Left renal pelvis (tissue), 4 donors: ENCODE measurements around the gene CAPN13. TPM values are rescaled to one million over a fixed set of nuclear protein-coding genes. Genes with fewer than 3 reads are reported as not detected.

Source experiments
- DNase-seq, 4 donors: peaks; one replicate each; pipeline ENCODE4 v3.0.0-alpha.2; 2013; ENCODE audit warnings: low read depth in 4 of 4, low spot score in 3 of 4
- polyA plus RNA-seq, 4 donors: library from polyadenylated mRNA; unstranded; fragments of 120-200 nt; gene quantifications; one replicate each; pipeline ENCODE4 v1.2.1, GENCODE V29; 2013; ENCODE audit not compliant: insufficient read length in 4 of 4

Gene CAPN13
- polyA plus RNA-seq, 4 donors = 0.16 to 3.6 (median 1.9) TPM

DNA sequence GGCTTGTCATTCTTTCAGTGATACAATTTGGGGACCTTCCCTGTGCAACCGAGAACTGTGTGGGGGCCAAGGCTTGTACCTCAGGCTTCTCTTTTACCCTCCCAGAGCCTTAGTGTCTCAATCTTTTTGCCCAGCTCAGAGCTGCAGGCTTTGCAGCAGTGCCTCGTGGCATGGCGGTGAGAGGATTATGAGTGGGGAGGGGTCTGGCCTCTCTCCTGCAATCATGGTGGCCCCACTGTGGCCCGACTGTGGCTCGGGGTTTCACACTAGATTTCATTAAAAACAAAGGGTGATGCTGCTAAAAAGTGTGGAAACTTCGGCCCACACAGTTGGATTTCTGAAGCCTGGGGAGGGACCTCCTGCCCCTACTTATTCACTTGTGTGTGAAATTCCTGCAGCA lies 75.5 kb downstream of the CAPN13 start:
- no peak for DNase-seq

DNA sequence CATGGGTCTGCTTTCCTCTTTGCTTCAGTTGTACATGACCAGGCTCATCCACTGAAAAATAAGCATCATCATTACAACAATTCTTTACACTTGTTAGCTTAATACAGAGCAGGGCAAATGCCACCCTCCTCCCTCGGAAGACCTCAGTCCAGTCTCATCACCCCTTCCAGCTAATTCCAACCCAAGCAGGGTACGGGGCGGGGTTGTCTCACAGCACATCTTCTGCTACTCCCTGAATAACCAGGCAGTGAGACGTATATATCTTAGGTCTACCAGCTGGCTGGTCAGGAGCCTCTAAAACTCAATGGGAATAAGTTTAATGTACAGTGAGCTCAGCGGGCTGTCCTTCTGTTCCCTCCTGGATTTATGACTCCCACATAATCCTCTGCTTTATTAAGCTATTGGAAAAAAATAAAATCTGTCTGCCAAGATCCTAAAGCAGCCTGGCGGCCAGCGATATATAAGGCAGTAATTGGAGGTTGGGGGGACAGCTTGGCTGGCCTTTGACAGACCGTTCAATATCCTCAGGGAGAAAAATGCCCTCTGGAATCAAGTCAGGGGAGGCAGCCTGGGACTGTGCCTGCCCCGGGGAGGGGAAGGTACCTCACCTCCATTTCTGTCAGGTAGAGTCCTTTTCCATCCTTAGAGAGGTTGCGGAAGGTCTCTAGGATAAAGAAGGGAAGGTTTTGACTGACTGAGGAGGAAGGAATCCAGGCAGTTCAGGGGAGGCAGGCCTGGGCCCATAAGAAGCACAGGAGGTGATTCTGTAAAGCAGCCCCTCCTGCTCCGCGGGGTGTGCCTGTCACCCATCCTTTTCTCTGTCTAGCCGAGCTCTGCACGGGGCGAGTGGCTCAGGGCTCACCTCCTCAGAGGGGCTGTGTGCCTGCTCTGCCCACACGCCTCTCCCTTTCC lies 76.3 kb downstream of the CAPN13 start:
- no peak for DNase-seq

DNA sequence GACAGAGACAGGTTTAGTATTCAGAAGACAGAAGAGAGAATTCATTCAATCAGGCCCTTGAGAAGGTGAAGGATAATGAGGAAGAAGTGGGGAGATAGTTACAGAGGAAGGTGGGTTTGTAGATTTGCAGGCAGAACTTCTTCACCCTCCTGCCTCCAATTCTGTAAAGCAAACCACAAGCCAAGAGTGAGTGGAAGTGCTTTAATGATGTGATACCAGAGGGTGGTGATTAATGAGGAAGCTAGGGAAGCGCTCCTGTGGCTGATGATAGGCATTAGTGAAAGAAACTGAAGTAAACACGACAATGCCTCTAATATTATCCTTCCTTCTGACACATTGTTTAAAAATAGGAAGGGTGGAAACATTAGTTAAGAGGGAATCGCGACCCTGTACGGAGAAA lies 78.2 kb downstream of the CAPN13 start:
- no peak for DNase-seq

DNA sequence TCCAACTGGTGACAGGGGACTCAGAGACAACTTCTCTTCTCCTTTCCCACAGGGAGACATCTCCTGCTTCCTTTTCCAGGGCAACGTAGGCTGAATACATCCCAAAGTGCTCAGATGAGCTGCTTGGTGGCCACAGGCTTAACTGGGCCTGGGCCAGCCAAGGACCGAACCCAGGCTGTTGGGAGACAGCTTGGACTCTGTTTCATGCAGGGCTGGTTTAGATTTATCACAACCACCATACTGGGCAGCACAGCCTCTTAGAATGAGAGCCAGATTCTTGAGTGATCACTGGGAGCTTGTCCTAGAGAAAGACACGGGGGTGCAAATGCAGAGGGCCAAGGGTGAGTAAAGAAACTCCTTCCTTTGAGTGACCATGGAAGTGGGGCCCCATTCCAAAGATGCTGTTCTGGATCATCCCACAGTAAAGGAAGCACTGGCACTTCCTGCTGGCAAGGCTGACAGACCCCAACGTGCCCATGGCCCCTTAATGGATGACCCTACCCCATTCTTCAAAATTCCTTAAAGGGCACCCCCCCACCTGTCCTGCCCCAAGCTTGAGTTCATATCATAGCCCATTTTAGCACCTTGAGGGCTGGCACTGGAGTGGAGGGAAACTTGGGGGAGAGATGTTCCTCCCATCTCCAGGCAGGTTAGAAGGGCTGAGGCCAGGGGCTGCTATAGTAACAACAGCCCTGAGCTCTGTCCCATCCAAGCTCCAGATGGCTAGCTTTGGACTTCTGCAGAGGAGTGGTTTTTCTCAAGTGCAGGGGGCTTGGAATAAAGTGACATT lies 84.1 kb downstream of the CAPN13 start:
- no peak for DNase-seq

DNA sequence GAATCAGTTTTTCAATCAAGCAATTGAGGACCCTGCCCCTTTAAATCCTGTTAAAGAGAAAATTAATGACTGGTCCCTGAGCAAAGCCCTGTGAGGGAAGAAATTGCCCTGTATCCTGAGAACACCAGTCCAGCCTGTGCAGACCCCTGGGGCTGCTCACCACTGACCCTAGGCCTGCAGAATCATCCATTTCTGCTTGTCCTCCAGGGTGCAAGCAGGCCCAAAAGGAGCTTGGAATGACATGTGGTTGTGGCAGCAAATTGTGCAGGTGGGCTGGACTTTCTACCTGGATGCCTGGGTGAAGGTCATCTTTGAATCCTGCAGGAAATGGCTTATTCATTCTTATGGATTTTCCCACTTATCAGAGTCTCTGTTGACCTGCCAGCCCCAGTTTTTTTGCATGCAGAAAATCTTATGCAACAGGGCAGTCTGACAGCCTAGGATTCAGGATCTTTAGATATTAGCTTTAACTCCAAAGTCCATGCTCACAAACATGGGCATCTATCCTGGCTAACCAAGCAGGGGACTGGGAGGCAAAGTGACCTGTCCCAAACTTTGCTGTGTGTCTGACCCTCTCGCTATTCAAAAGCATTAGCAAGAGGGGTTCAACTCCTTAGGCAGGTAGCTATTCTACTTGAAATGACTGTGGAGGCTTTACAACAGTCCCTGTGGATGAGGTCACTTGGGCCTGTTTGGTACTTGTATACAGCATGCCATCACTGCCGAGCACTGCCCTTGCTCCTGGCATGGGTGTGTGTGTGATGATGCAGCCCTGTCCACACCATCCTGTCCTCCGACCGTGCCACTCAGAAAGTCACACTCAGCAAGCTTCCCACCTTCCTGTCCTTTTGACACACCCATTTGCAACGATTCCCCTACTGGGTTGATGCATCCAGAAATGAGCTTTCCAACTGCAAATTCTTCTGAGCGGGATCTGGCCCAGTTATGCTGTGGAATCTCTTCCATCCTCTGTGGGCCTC lies 85.3 kb downstream of the CAPN13 start:
- DNase-seq = no peak

DNA sequence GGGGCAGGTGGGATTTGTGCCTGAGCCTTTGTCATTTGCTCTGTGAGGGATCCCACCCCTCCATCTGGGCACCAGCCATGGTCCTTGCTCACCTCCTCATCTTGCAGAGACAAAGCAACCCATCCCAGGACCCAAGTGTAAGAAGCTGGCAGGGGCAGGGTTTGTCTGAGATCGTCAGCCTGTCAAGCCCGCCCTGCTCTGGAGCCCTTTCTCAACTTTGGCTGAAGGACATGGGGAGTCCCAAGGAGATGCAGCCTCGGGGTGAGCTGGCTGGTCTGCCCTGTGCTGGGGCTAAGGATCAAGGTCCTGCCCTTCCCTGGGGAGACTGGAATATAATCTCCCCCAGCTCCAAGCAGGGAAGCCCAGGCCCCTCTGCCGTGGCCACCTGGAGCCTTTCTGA lies 86.0 kb downstream of the CAPN13 start:
- no peak for DNase-seq

DNA sequence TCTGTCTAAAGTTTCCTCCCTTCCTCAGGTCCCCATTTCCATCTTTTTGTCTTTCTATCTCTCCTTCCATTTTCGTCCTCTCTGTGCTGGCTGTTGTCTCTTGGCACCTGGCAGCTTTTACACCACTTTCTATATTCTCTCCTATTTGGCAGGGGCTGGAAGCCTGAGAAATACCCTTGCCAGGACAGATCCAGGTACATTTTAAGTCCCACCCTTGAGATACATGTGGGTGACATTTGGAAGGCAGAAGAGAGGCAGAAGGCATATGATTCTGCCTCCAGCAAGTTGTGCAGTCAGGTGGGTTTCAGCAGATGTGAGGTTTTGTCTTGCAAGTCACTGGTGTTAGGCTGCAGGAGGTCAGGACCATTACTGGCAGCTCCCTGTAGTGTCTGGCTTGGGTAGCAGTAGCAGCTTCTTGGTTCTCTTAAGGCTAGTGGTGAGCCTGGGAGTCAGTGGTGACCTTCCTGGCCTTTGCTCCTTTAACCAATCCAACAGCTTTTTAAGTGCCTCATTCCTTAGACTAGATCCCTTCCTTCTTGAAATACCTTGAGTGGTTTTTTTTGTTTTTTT lies 90.1 kb downstream of the CAPN13 start:
- no peak for DNase-seq

DNA sequence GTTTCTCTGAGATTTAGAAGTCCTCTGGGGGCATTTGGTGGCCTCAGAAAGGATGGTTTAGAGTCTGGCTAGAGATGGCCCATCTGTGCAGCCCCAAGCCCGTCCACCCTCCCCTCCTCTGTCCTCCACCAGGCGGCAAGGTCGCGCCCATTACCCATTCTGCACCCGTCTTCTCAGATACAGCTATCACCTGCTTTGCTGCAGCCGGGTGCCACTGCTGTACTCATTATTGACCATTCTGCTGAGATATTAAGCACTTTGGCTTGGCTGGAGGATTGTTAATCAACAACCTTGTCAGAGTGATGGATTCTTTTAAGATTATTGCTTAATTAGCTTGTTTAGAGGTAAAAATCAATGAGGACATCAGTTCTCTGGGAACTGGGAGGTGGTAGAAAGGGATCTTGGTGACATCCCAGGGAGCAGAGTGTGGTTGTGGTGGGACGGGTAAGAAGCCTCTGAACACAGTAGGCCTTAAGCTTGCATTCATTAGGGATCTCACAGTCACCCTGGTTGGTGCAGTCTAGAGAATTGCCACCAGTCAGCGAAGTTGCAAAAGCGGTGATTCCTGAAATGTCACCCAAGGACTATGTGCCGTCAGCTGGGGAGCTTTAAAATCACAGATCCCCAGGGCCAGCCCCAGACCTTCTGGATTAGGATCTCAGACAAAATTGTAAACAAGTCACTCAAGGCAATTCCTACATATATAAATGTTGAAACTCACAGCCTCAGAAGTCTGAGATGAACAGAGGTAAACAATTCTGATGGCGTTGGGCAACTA lies 90.9 kb downstream of the CAPN13 start:
- no peak for DNase-seq

DNA sequence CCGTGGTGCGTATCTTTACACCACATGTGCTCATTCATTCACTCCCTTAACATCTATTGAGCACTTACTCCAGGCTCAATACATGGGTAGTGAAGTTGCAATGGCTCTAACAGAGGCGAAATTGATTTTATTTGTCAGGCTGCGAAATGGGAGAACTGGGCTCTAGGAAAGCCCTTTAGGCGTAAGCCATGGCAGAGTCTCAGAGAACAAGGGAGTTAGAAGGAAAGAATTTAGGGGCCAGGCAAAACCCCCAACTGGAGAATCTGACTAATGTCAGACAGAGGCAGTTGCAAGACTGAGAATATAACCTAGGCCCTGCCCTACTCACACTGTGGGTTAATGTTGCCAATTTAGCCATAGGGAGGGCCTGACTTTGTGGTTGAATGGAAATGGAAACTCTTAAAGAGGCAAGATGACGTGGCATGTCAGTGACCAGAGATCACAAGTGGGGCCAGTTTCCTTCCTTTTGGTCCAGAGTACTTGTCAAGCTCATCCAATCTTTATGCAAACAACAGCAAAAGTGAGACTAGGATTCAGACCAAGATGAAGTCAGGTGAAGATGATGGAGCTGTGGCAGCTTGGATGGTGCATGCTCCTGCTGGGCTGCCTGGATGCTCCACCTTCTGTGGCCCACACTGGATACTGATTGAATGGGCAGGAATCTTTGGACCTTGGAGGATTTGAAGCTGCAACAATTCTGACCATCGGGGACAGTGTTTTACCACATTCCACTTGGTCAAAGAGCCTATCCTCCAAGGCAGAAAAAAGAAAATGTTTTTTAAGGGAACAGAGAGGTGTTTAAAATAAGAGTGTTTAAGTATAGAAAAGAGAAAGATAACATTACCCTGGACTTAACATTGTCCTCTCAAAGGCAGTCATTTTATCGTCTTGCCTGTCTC lies 92.2 kb downstream of the CAPN13 start:
- no peak for DNase-seq

DNA sequence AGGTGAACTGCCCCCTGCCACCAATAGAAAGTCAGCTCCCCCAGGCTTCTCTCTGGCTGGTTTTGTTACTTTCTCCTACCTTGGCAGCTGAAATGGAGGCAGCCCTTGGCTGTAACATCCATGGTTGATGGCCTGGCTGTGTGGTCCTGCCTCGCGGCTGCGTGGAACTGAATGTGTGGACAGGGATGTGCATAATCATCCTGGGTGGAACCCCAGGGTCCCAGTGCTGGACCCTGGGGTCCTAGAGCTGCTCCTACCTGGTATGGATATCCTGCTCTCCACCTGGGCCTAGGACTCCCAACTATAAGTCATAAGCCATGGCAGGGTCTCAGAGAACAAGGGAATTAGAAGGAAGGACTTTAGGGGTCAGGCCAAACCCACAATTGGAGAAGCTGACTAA lies 93.5 kb downstream of the CAPN13 start:
- no peak for DNase-seq

DNA sequence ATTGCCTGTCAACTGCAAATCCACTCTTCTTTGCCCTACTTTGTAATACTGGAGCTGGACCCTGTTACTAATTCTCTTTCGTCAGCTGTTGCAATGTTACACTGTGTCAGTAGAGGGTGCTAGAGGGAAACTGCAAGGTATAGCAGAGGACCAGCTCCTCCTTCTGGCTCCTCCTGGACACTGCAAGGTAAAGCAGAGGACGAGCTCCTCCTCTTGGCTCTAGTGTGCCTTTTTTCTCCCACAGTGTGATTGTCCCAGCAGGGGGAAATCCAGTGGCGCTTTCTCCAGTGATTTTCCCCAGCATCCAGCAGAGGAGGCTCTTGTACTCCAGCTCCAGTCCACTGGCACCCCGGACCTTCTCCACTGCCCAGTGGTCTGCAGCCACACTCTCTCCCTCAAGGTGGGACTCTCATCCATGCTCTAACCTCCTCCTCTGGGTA lies 95.6 kb downstream of the CAPN13 start:
- peak; percentile 41 to 68 (median 62) for DNase-seq

DNA sequence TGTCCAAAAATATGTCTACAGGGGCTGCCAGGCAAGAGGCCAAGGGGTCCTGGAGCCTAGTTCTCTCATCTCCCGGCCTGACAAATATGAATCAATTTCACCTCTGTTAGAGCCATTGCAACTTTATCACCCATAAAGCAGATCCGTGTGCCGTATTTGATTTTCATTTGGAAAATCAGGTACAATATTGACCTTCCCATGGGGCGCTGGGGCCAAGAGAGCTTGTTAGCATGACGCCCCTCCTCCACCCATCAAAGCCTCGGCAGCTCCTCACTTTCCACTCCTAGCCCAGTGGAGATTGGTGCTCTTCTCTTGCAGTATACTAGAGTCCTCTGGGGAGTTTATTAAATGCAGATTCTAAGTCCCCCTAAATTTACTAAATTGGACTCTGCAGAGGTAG lies 96.8 kb downstream of the CAPN13 start:
- no peak for DNase-seq

DNA sequence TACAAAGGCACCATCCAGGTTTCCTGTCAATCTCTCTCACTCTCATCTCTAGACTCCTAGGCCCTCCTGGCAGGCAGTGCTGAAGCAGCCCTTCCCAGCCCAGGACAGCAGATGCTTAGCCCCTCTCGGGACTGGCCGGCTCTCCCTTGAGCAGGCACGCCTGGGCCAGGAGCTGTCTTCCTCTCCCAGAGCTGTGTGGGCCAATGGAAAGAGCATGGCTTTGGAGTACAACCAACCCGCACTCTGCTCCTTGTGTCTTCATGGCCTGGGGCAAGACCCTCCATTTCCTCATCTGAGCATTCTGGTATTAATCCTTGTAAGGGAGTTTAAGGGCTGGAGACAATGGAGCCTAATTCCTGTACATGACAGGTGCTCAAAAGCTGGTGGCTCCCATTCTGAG lies 97.2 kb downstream of the CAPN13 start:
- DNase-seq = no peak

DNA sequence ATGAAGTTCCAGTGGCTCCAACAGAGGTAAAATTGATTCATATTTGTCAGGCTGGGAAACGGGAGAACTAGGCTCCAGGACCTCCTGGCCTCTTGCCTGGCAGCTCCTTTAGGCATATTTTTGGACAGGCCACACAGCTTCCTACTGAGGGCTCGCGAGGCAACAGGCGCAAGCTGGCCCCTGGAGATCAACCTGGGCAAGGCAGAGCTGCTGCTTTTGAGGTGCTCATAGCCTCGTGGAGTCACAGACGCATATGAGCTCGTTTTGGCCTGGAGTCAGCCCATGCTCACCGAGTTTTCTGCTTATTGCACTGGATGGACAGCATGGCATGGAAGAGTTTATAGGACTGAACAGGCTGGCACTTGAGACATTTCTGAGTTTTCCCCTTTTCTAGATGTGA lies 97.7 kb downstream of the CAPN13 start:
- DNase-seq = no peak

DNA sequence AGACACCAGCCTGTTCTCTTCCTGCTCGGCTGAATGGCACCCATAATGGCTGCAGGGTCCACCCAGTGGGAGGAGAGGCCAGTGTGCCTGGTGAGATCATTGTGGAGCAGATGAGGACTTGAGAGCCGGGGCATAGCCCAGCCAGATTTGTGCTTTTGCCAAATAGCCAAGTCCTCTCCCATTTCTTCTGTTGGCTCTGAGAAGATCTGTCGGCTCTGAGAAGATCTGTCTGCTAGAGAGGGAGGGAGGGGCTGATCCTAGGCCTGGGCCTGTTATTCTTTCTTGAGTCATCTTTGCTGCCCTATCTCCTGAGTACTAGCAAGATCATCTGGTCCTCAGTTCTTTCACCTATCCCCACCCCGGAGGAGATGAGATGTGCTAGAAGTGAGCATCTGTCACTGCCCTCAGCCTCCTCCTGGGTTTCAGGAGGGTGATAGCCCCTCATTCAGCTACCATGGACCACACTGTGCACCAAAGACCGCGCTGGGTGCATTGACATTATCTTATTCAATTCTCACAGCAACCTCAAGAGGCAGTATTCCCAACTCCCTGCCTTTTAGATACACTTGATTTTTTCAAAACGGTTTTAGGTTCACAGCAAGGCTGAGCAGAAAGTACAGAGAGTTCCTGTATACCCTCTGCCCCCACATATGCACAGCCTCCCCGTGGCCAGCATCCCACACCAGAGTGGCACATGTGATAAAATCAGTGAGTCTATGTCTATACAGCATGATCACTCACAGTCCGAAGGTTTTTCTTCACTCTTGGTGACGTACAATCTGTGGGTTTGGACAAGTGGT lies 98.6 kb downstream of the CAPN13 start:
- no peak for DNase-seq

DNA sequence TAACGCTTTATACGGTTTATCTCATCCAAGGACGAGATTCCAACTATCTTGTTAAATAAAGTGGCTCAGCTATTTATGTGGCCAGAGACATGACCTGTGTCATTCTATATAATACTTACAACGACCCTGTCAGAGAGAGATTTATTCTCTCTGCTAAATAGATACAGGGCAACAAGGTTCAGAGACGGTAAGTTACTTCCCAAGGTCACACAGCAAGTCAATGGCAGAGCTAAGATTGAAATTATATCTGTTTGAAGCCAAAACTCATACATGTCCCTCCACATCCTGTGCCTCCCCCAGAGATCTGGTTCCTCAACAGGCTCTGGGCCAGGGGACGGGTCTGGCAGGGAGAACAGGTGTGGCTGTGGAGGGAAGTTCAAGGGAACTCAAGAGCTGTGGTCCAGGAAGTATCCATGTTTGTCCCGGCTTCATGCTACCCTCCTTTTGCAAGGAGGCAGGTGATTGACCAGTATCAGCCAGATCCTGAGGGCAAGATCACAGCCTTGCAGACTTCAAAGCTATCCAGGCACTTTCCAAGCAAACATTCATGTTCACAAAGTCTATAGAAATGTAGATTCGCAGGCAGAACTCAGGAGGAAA lies 99.8 kb downstream of the CAPN13 start:
- DNase-seq = no peak
